Measurements from ENCODE around the gene KIF1A. TPM values are rescaled to one million over a fixed set of nuclear protein-coding genes. Genes with fewer than 3 reads are reported as not detected.
A peak's percentile ranks its signal among the peaks of the same experiment; 100 is the strongest.

Gene KIF1A
- total and polyA plus RNA-seq, 7 experiments from 2014 or later = 0.24 TPM; not detected in 6

- Mint-ChIP-seq H3K4me1 (peaks cover 0 to 2% (median 0%) of the 10 kb centered on the region in 7 donors), H3K9me3 (no peaks in the 10 kb centered on the region), H3K27me3 (no peaks in the 10 kb centered on the region), H3K36me3 (no peaks in the 10 kb centered on the region), H3K27ac (peak overlapping the region in 1 of 9 donors; percentile 12), H3K4me3 (no peak overlapping the region)
- intact Hi-C loops (cut with micrococcal nuclease) = loop anchor here in 1 of 2 donors (5.0 kb wide), 1 partner anchor 247 kb away; no protein-coding TSS in a partner anchor
- no peak overlapping the region for H3K4me3 ChIP-seq (ENCODE audit: low read length)
- H3K27me3 ChIP-seq (ENCODE audit: control insufficient read depth in 2 of 2, insufficient read depth in 2 of 2, low read length in 2 of 2) = no peaks in the 10 kb centered on the region
- H3K4me1 ChIP-seq (ENCODE audit: control insufficient read depth in 2 of 2, insufficient read depth in 2 of 2, low read length in 2 of 2) = no peaks in the 10 kb centered on the region
- no peak overlapping the region for H3K27ac ChIP-seq (ENCODE audit: low read depth, low read length)
- ChIA-PET POLR2A (no interaction called here), CTCF (no interaction called here)
- ATAC-seq (no peak), DNase-seq (peak in 1 of 9 donors; percentile 41)
- no peaks in the 10 kb centered on the region for H3K36me3 ChIP-seq (ENCODE audit: control insufficient read depth in 2 of 3, insufficient read depth in 3 of 3, low read length in 3 of 3)
- H3K9me3 ChIP-seq (ENCODE audit: control insufficient read depth in 2 of 3, low read length in 3 of 3) = no peaks in the 10 kb centered on the region
Observed at GRCh38 chr2:240759459-240759858, 60.6 kb downstream of the KIF1A start.

- CTCF ChIA-PET = no interaction called here
- no peak for ATAC-seq
- no peak for DNase-seq
- no peaks in the 10 kb centered on the region for H3K27me3 ChIP-seq (ENCODE audit: control insufficient read depth in 2 of 2, insufficient read depth in 2 of 2, low read length in 2 of 2)
- intact Hi-C loops (cut with micrococcal nuclease) = loop anchor here in 1 of 2 donors (5.0 kb wide), 1 partner anchor 245 kb away; no protein-coding TSS in a partner anchor
- POLR2A ChIA-PET = no interaction called here
- Mint-ChIP-seq H3K36me3 (no peaks in the 10 kb centered on the region), H3K9me3 (no peaks in the 10 kb centered on the region), H3K4me3 (no peak overlapping the region), H3K27ac (peak overlapping the region in 1 of 9 donors; percentile 33), H3K4me1 (peaks cover 0 to 2% (median 0%) of the 10 kb centered on the region in 7 donors), H3K27me3 (no peaks in the 10 kb centered on the region)
- no peaks in the 10 kb centered on the region for H3K4me1 ChIP-seq (ENCODE audit: control insufficient read depth in 2 of 2, insufficient read depth in 2 of 2, low read length in 2 of 2)
- H3K4me3 ChIP-seq (ENCODE audit: low read length) = no peak overlapping the region
- no peak overlapping the region for H3K27ac ChIP-seq (ENCODE audit: low read depth, low read length)
- H3K9me3 ChIP-seq (ENCODE audit: control insufficient read depth in 2 of 3, low read length in 3 of 3) = no peaks in the 10 kb centered on the region
- no peaks in the 10 kb centered on the region for H3K36me3 ChIP-seq (ENCODE audit: control insufficient read depth in 2 of 3, insufficient read depth in 3 of 3, low read length in 3 of 3)
Observed at GRCh38 chr2:240757086-240757614, 62.9 kb downstream of the KIF1A start.

- ATAC-seq (no peak), DNase-seq (no peak)
- H3K4me3 ChIP-seq (ENCODE audit: low read length) = no peak overlapping the region
- no peaks in the 10 kb centered on the region for H3K4me1 ChIP-seq (ENCODE audit: control insufficient read depth in 2 of 2, insufficient read depth in 2 of 2, low read length in 2 of 2)
- Mint-ChIP-seq H3K9me3 (peaks cover 0 to 2% (median 0%) of the 10 kb centered on the region in 11 donors), H3K27me3 (no peaks in the 10 kb centered on the region), H3K27ac (peak overlapping the region in 1 of 9 donors; percentile 62), H3K36me3 (no peaks in the 10 kb centered on the region), H3K4me3 (no peak overlapping the region), H3K4me1 (peaks cover 0 to 1% (median 0%) of the 10 kb centered on the region in 7 donors)
- H3K27ac ChIP-seq (ENCODE audit: low read depth, low read length) = no peak overlapping the region
- no peaks in the 10 kb centered on the region for H3K9me3 ChIP-seq (ENCODE audit: control insufficient read depth in 2 of 3, low read length in 3 of 3)
- intact Hi-C loops (cut with micrococcal nuclease) = no loop called here
- ChIA-PET POLR2A (no interaction called here), CTCF (interaction anchor here (0.6 to 0.7 kb wide), 3 partner anchors 9 to 470 kb away, joined by 3 to 4 read pairs (median 3); no protein-coding TSS in a partner anchor)
- H3K36me3 ChIP-seq (ENCODE audit: control insufficient read depth in 2 of 3, insufficient read depth in 3 of 3, low read length in 3 of 3) = no peaks in the 10 kb centered on the region
- no peaks in the 10 kb centered on the region for H3K27me3 ChIP-seq (ENCODE audit: control insufficient read depth in 2 of 2, insufficient read depth in 2 of 2, low read length in 2 of 2)
Observed at GRCh38 chr2:240752209-240752608, 67.8 kb downstream of the KIF1A start.

GRCh38 chr2:240750409-240750808 lies 69.6 kb downstream of the KIF1A start:
- H3K27me3 Mint-ChIP-seq = no peaks in the 10 kb centered on the region
- H3K27ac Mint-ChIP-seq = no peak overlapping the region
- intact Hi-C loops (cut with micrococcal nuclease) = no loop called here
- peaks cover 0 to 3% (median 0%) of the 10 kb centered on the region in 7 donors for H3K4me1 Mint-ChIP-seq
- no peak overlapping the region for H3K4me3 ChIP-seq (ENCODE audit: low read length)
- CTCF ChIA-PET = no interaction called here
- H3K4me1 ChIP-seq (ENCODE audit: control insufficient read depth in 2 of 2, insufficient read depth in 2 of 2, low read length in 2 of 2) = no peaks in the 10 kb centered on the region
- H3K27me3 ChIP-seq (ENCODE audit: control insufficient read depth in 2 of 2, insufficient read depth in 2 of 2, low read length in 2 of 2) = no peaks in the 10 kb centered on the region
- H3K27ac ChIP-seq (ENCODE audit: low read depth, low read length) = no peak overlapping the region
- no peaks in the 10 kb centered on the region for H3K36me3 ChIP-seq (ENCODE audit: control insufficient read depth in 2 of 3, insufficient read depth in 3 of 3, low read length in 3 of 3)
- peaks cover 0 to 2% (median 0%) of the 10 kb centered on the region in 11 donors for H3K9me3 Mint-ChIP-seq
- no peak for DNase-seq
- H3K4me3 Mint-ChIP-seq = no peak overlapping the region
- H3K36me3 Mint-ChIP-seq = no peaks in the 10 kb centered on the region
- H3K9me3 ChIP-seq (ENCODE audit: control insufficient read depth in 2 of 3, low read length in 3 of 3) = no peaks in the 10 kb centered on the region
- POLR2A ChIA-PET = no interaction called here
- ATAC-seq = no peak

GRCh38 chr2:240749516-240749915 lies 70.5 kb downstream of the KIF1A start:
- POLR2A ChIA-PET = no interaction called here
- Histone ChIP-seq H3K27me3 (ENCODE audit: control insufficient read depth in 2 of 2, insufficient read depth in 2 of 2, low read length in 2 of 2) (no peaks in the 10 kb centered on the region), H3K4me3 (ENCODE audit: low read length) (no peak overlapping the region), H3K4me1 (ENCODE audit: control insufficient read depth in 2 of 2, insufficient read depth in 2 of 2, low read length in 2 of 2) (no peaks in the 10 kb centered on the region), H3K27ac (ENCODE audit: low read depth, low read length) (no peak overlapping the region), H3K36me3 (ENCODE audit: control insufficient read depth in 2 of 3, insufficient read depth in 3 of 3, low read length in 3 of 3) (no peaks in the 10 kb centered on the region), H3K9me3 (ENCODE audit: control insufficient read depth in 2 of 3, low read length in 3 of 3) (no peaks in the 10 kb centered on the region)
- H3K9me3 Mint-ChIP-seq = peaks cover 0 to 2% (median 0%) of the 10 kb centered on the region in 11 donors
- no peak overlapping the region for H3K27ac Mint-ChIP-seq
- intact Hi-C loops (cut with micrococcal nuclease) = no loop called here
- no peaks in the 10 kb centered on the region for H3K27me3 Mint-ChIP-seq
- CTCF ChIA-PET = no interaction called here
- peaks cover 0 to 3% (median 0%) of the 10 kb centered on the region in 7 donors for H3K4me1 Mint-ChIP-seq
- no peak for DNase-seq
- no peaks in the 10 kb centered on the region for H3K36me3 Mint-ChIP-seq
- ATAC-seq = no peak
- H3K4me3 Mint-ChIP-seq = no peak overlapping the region

GRCh38 chr2:240747256-240747655 lies 72.8 kb downstream of the KIF1A start:
- ChIA-PET CTCF (no interaction called here), POLR2A (no interaction called here)
- H3K4me3 Mint-ChIP-seq = no peak overlapping the region
- no peaks in the 10 kb centered on the region for H3K27me3 Mint-ChIP-seq
- Histone ChIP-seq H3K9me3 (ENCODE audit: control insufficient read depth in 2 of 3, low read length in 3 of 3) (no peaks in the 10 kb centered on the region), H3K27me3 (ENCODE audit: control insufficient read depth in 2 of 2, insufficient read depth in 2 of 2, low read length in 2 of 2) (no peaks in the 10 kb centered on the region), H3K4me1 (ENCODE audit: control insufficient read depth in 2 of 2, insufficient read depth in 2 of 2, low read length in 2 of 2) (no peaks in the 10 kb centered on the region), H3K4me3 (ENCODE audit: low read length) (no peak overlapping the region), H3K27ac (ENCODE audit: low read depth, low read length) (no peak overlapping the region), H3K36me3 (ENCODE audit: control insufficient read depth in 2 of 3, insufficient read depth in 3 of 3, low read length in 3 of 3) (no peaks in the 10 kb centered on the region)
- DNase-seq (no peak), ATAC-seq (no peak)
- intact Hi-C loops (cut with micrococcal nuclease) = no loop called here
- no peak overlapping the region for H3K27ac Mint-ChIP-seq
- no peaks in the 10 kb centered on the region for H3K36me3 Mint-ChIP-seq
- peaks cover 0 to 3% (median 0%) of the 10 kb centered on the region in 7 donors for H3K4me1 Mint-ChIP-seq
- H3K9me3 Mint-ChIP-seq = peaks cover 0 to 2% (median 0%) of the 10 kb centered on the region in 11 donors

- H3K27ac Mint-ChIP-seq = no peak overlapping the region
- ATAC-seq = no peak
- Histone ChIP-seq H3K27ac (ENCODE audit: low read depth, low read length) (no peak overlapping the region), H3K4me1 (ENCODE audit: control insufficient read depth in 2 of 2, insufficient read depth in 2 of 2, low read length in 2 of 2) (no peaks in the 10 kb centered on the region), H3K36me3 (ENCODE audit: control insufficient read depth in 2 of 3, insufficient read depth in 3 of 3, low read length in 3 of 3) (no peaks in the 10 kb centered on the region), H3K4me3 (ENCODE audit: low read length) (no peak overlapping the region), H3K27me3 (ENCODE audit: control insufficient read depth in 2 of 2, insufficient read depth in 2 of 2, low read length in 2 of 2) (no peaks in the 10 kb centered on the region), H3K9me3 (ENCODE audit: control insufficient read depth in 2 of 3, low read length in 3 of 3) (no peaks in the 10 kb centered on the region)
- no peaks in the 10 kb centered on the region for H3K27me3 Mint-ChIP-seq
- intact Hi-C loops (cut with micrococcal nuclease) = no loop called here
- H3K36me3 Mint-ChIP-seq = no peaks in the 10 kb centered on the region
- ChIA-PET POLR2A (no interaction called here), CTCF (no interaction called here)
- H3K9me3 Mint-ChIP-seq = peaks cover 0 to 2% (median 0%) of the 10 kb centered on the region in 11 donors
- H3K4me1 Mint-ChIP-seq = peaks cover 0 to 3% (median 0%) of the 10 kb centered on the region in 7 donors
- no peak for DNase-seq
- no peak overlapping the region for H3K4me3 Mint-ChIP-seq
Observed at GRCh38 chr2:240746671-240747070, 73.3 kb downstream of the KIF1A start.
